ENCODE data around the gene KRT36. TPM values are rescaled to one million over a fixed set of nuclear protein-coding genes. Genes with fewer than 3 reads are reported as not detected.

KRT36 gene
- total and polyA plus RNA-seq, 2 of the 8 experiments (the other 6 are each of a cell fraction or from before 2014, with no cell fraction given): not detected

DNA sequence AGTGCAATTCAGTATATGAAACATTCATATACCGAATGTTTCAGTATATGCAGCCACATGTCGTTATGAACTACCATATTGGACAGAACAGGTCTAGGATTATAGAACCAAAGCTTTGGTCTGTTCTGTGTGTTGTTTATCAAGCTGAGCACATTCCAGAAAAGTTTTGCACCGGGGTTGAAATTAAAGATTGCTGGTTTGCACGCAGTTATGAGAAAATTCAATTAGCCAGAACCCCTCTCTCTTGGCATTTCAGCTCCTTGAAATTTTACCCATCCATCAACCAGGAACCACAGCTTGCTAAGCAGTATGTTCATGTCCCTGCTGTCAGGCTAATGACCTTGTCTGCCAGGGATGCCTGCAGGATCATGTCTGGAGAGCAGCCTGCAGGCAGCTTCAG lies 32.0 kb downstream of the KRT36 start:
- Histone ChIP-seq H3K36me3 (ENCODE audit: control insufficient read depth in 2 of 4, insufficient read depth in 4 of 4, low read length in 3 of 4) (no peaks in the 10 kb centered on the region), H2AFZ (ENCODE audit: low read length) (no peak overlapping the region), H3K27ac (ENCODE audit: low read depth, low read length) (no peak overlapping the region), H3K79me2 (ENCODE audit: control insufficient read depth in 1 of 2, insufficient read depth in 2 of 2, low read length in 2 of 2) (no peaks in the 10 kb centered on the region), H3K14ac (ENCODE audit: insufficient read length) (no peak overlapping the region), H2BK15ac (ENCODE audit: low read length) (no peak overlapping the region), H3K56ac (replicated peaks; ENCODE audit: insufficient read length, low read depth, low read length) (no peak overlapping the region), H3K4me1 (replicated peaks in 1 of 4; ENCODE audit: control insufficient read depth in 3 of 4, insufficient read depth in 4 of 4, low read length in 3 of 4) (no peaks in the 10 kb centered on the region), H4K20me1 (replicated peaks in 1 of 2; ENCODE audit: control insufficient read depth in 1 of 2, insufficient read depth in 2 of 2, low read length in 2 of 2) (no peaks in the 10 kb centered on the region), H2BK20ac (ENCODE audit: low read length) (no peak overlapping the region), H3K27me3 (replicated peaks in 1 of 4; ENCODE audit: control insufficient read depth in 3 of 4, extremely low read depth in 1 of 4, insufficient read depth in 3 of 4, low read length in 3 of 4) (no peaks in the 10 kb centered on the region), H4K5ac (ENCODE audit: insufficient read length, low read depth, low read length) (no peak overlapping the region), H3K4me3 (ENCODE audit: extremely low read depth in 1 of 4, insufficient read depth in 2 of 4, low read depth in 3 of 4, low read length in 4 of 4) (no peak overlapping the region), H3K4me2 (ENCODE audit: insufficient read depth in 1 of 2, low read depth in 2 of 2, low read length in 2 of 2) (no peak overlapping the region), H3K23me2 (ENCODE audit: low read depth, low read length) (no peaks in the 10 kb centered on the region), H2BK120ac (replicated peaks; ENCODE audit: low read depth, low read length) (no peak overlapping the region), H2BK12ac (ENCODE audit: low read depth, low read length) (no peak overlapping the region), H4K91ac (replicated peaks; ENCODE audit: insufficient read length, low read length) (no peak overlapping the region), H4K8ac (ENCODE audit: extremely low read depth, insufficient read depth, low read length) (no peak overlapping the region), H2AK5ac (ENCODE audit: low read depth, low read length) (no peak overlapping the region), H2BK5ac (ENCODE audit: low read depth, low read length) (no peak overlapping the region), H3K23ac (ENCODE audit: insufficient read length) (no peak overlapping the region), H3K4ac (replicated peaks; ENCODE audit: insufficient read length, low read depth, low read length) (no peak overlapping the region), H3K18ac (ENCODE audit: extremely low read depth, low read length) (no peak overlapping the region), H3K9me3 (ENCODE audit: insufficient read depth in 2 of 2, low read depth in 1 of 2, low read length in 1 of 2) (no peaks in the 10 kb centered on the region), H3K79me1 (ENCODE audit: low read depth, low read length) (no peaks in the 10 kb centered on the region), H3K9ac (replicated peaks in 1 of 4; ENCODE audit: extremely low read depth in 1 of 4, low read depth in 3 of 4, low read length in 3 of 4) (no peak overlapping the region)
- FAIRE-seq: no peak
- ChIA-PET CTCF (ENCODE audit: partially characterized antibody) (interaction anchor here (1.2 to 3.6 kb wide), 8 partner anchors 10 to 596 kb away, joined by 3 to 15 read pairs (median 5); no protein-coding TSS in a partner anchor), POLR2A (ENCODE audit: partially characterized antibody) (no interaction called here)
- WGBS, 2 experiments (ENCODE audit: extremely low coverage in 1 of 2, insufficient coverage in 1 of 2, insufficient read length in 1 of 2, insufficient replicate concordance in 2 of 2, low coverage in 1 of 2, low lambda C conversion rate in 2 of 2, missing lambda C conversion rate in 1 of 2): 84% methylated on average over 4 of the region's 4 CpGs; no CpG with 5 or more reads in 1 of the 2 experiments
- no peak for DNase-seq (ENCODE audit: low read depth in 1 of 2, low spot score in 2 of 2)
- TF ChIP-seq POLR2AphosphoS5 (IDR thresholded peaks at IDR 0.05; ENCODE audit: low read depth, low read length) (no peak), CHD1 (IDR thresholded peaks at IDR 0.05; ENCODE audit: low read depth, low read length) (no peak), CEBPB (IDR thresholded peaks at IDR 0.05; ENCODE audit: low read depth, low read length) (no peak), SUZ12 (IDR thresholded peaks at IDR 0.05; ENCODE audit: low read length) (no peak), EZH2 (IDR thresholded peaks at IDR 0.05; ENCODE audit: low read depth, low read length, severe bottlenecking) (no peak), CTBP2 (IDR thresholded peaks at IDR 0.05; ENCODE audit: borderline replicate concordance, insufficient read depth, insufficient read length, low read length) (no peak), CREB1 (IDR thresholded peaks at IDR 0.05) (no peak), GTF2F1 (IDR thresholded peaks at IDR 0.05; ENCODE audit: borderline replicate concordance, low read depth, low read length) (no peak), KDM4A (IDR thresholded peaks at IDR 0.05; ENCODE audit: low read depth, low read length, severe bottlenecking) (no peak), TAF7 (optimal IDR thresholded peaks at IDR 0.05; ENCODE audit: borderline replicate concordance, low read depth, low read length) (no peak), SAP30 (IDR thresholded peaks at IDR 0.05; ENCODE audit: insufficient read depth, insufficient replicate concordance, low read length) (no peak), HDAC6 (IDR thresholded peaks at IDR 0.05; ENCODE audit: low read depth, low read length) (no peak), RAD21 (IDR thresholded peaks at IDR 0.05 in 1 of 2, conservative IDR thresholded peaks at IDR 0.05 in 1 of 2; ENCODE audit: low read depth in 2 of 2, low read length in 2 of 2) (no peak)
- TF ChIP-seq, protein P1, sequence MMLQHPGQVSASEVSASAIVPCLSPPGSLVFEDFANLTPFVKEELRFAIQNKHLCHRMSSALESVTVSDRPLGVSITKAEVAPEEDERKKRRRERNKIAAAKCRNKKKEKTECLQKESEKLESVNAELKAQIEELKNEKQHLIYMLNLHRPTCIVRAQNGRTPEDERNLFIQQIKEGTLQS (IDR thresholded peaks at IDR 0.05; ENCODE audit: insufficient read depth, low read depth, low read length): no peak
